Activated CD4-positive, CD25-positive, alpha-beta regulatory T cell (primary cell): ENCODE data around the gene CD151.

Experiments used
- DNase-seq, 4 experiments: peaks; one replicate each; lab custom pipeline; 2025; lab: John Stamatoyannopoulos, UW

CD151 gene

GRCh38 chr11:871472-871871 lies 38.7 kb downstream of the CD151 start:
- no peak for DNase-seq

- no peak for DNase-seq
Measured at GRCh38 chr11:872799-873198, 40.0 kb downstream of the CD151 start.

- DNase-seq, result no peak
Measured at GRCh38 chr11:873706-874105, 41.0 kb downstream of the CD151 start.

GRCh38 chr11:875203-875602 lies 42.5 kb downstream of the CD151 start:
- DNase-seq, result no peak

GRCh38 chr11:875769-876301 lies 43.1 kb downstream of the CD151 start:
- no peak for DNase-seq

GRCh38 chr11:876545-876944 lies 43.8 kb downstream of the CD151 start:
- DNase-seq, result no peak

GRCh38 chr11:877565-877964 lies 44.8 kb downstream of the CD151 start:
- no peak for DNase-seq

GRCh38 chr11:880447-880846 lies 47.7 kb downstream of the CD151 start:
- DNase-seq, result no peak

- DNase-seq, result no peak
Measured at GRCh38 chr11:882596-882995, 49.8 kb downstream of the CD151 start.

GRCh38 chr11:883527-883926 lies 50.8 kb downstream of the CD151 start:
- DNase-seq, result no peak

GRCh38 chr11:884578-885070 lies 51.9 kb downstream of the CD151 start:
- no peak for DNase-seq

- no peak for DNase-seq
Measured at GRCh38 chr11:886568-886967, 53.8 kb downstream of the CD151 start.

- DNase-seq, result no peak
Measured at GRCh38 chr11:887589-887988, 54.8 kb downstream of the CD151 start.
